IPS-NIHi7 (cell line): Measurements from ENCODE around the gene CCNA1.
A peak's percentile ranks its signal among the peaks of the same experiment; 100 is the strongest.

Experiments
- DNase-seq: peaks from one replicate; pipeline ENCODE4 v3.0.0; 2012; ENCODE audit warnings: mixed read lengths; ENCODE audit errors: extremely low spot score

The CCNA1 gene

DNA sequence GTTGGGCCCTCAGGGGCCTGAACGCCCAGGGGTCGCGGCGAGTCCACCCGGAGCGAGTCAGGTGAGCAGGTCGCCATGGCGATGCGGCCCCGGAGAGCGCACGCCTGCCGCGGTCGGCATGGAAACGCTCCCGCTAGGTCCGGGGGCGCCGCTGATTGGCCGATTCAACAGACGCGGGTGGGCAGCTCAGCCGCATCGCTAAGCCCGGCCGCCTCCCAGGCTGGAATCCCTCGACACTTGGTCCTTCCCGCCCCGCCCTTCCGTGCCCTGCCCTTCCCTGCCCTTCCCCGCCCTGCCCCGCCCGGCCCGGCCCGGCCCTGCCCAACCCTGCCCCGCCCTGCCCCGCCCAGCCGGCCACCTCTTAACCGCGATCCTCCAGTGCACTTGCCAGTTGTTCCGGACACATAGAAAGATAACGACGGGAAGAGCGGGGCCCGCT, at the start of gene CCNA1:
CCNA1 (plus strand) TSS at position 390 of the 439 bp plus-strand sequence. CDS start 562 bp downstream, outside the sequence.
- DNase-seq = peak; percentile 84

GRCh38 chr13:36385489-36385888, 46.8 kb upstream of the CCNA1 start:
- no peak for DNase-seq

DNA sequence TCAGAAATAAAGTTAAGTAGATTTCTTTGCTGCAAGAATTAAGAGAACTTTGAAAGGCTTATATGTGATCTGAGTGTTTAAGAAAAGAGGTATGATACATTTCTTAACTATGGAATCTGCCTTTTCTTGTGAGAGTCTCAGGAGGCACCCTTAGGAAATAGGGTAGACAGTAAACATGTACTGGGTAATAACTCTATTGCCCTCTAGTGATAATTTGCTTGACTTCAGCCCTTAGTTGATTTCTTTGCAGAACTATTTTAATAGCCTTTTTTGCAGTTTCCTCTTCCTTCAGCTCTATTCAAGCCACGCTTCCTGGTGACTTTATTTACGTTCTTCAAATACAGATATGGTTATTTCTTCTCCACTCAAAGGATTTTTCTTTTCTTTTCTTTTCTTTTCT, 37.0 kb upstream of the CCNA1 start:
- DNase-seq = peak; percentile 45

DNA sequence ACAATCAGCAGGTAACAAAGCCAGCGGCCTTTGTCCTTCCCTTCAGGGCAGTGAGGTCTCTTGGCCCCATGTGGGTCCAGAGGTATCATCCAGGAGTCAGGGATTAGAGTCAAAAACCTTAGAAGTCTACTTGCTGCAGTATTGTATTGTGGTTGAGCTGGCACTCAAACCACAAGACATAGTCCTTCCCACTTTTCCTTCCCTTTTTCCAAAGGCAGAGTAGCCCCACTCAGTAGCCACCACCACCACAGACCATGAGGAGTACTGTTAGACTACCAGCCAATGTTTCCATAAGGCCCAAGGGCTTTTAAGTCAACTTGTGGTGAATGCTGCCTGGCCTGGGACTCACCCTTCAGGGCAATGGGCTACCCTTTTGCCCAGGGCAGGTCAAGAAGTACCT, 27.1 kb upstream of the CCNA1 start:
- no peak for DNase-seq

- no peak for DNase-seq
These were observed 19.6 kb upstream of the CCNA1 start for GRCh38 chr13:36412736-36413135.

DNA sequence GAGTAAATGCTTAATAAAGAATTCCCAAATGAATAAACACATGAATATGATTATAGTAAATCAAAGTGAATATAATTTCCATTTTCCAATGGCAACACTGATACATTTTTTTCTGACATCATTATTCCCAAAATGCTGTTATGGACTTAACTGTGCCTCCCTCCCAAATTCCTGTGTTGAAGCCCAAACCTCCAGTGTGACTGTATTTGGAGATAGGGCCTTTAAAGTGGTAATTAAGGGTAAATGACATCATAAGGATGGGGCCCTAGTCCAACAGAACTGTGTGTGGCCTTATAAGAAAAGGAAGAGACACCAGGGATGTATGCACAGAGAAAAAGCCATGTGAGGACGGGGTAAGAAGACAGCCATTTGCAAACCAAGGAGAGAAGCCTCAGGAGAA, 19.1 kb upstream of the CCNA1 start:
- DNase-seq = no peak

DNA sequence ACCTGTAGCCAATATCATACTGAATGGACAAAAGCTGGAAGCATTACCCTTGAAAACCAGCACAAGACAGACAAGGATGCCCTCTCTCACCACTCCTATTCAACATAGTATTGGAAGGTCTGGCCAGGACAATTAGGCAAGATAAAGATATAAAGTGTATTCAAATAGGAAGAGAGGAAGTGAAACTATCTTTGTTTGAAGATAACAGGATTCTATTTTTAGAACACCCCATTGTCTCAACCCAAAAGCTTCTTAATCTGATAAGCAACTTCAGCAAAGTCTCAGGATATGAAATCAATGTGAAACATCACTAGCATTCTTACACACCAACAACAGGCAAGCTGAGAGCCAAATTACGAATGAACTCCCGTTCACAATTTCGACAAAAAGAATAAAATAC, 17.8 kb upstream of the CCNA1 start:
- no peak for DNase-seq

GRCh38 chr13:36417331-36417730, 15.0 kb upstream of the CCNA1 start:
- DNase-seq = no peak

GRCh38 chr13:36418022-36418805, 14.1 kb upstream of the CCNA1 start:
- DNase-seq = no peak

- peak; percentile 85 for DNase-seq
These were observed 11.8 kb upstream of the CCNA1 start for GRCh38 chr13:36420437-36420891.

DNA sequence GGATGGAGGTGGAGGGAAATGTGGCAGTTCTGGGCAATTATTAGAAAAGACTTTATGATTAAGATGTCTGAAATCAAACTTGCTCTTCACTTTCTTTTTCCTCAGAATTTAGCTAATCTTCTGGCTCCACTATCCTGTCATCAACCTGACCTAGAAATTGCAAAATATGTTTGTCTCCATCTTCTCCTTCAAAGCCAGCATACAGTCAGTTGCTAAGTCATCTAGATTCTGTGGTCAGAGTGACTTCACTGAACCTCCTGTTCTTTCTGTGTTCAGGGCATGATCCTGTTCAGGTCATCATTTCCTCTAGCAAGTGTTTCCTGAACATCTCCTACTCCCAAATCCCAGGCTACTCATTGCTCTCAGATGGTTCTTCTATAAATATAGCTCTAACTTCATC, 10.8 kb upstream of the CCNA1 start:
- no peak for DNase-seq

GRCh38 chr13:36428086-36428485, 4.2 kb upstream of the CCNA1 start:
- no peak for DNase-seq

- peak; percentile 43 for DNase-seq
These were observed 1.8 kb upstream of the CCNA1 start for GRCh38 chr13:36430247-36431203.

DNA sequence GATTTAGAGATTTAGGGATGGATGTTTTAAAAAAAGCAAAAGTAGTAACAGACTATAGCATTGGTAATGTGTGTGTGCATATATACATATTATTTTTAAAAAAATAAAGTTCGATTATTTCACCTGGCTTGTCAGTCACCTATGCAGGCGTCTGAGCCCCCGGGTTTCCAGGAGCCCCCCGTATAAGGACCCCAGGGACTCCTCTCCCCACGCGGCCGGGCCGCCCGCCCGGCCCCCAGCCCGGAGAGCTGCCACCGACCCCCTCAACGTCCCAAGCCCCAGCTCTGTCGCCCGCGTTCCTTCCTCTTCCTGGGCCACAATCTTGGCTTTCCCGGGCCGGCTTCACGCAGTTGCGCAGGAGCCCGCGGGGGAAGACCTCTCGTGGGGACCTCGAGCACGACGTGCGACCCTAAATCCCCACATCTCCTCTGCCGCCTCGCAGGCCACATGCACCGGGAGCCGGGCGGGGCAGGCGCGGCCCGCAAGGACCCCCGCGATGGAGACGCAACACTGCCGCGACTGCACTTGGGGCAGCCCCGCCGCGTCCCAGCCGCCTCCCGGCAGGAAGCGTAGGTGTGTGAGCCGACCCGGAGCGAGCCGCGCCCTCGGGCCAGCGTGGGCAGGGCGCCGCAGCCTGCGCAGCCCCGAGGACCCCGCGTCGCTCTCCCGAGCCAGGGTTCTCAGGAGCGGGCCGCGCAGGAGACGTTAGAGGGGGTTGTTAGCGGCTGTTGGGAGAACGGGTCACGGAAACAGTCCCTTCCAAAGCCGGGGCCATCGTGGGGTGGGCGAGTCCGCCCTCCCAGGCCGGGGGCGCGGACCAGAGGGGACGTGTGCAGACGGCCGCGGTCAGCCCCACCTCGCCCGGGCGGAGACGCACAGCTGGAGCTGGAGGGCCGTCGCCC, 840 bp upstream of the CCNA1 start:
- peak; percentile 44 for DNase-seq

- no peak for DNase-seq
These were observed 4.5 kb downstream of the CCNA1 start for GRCh38 chr13:36436811-36437210.

DNA sequence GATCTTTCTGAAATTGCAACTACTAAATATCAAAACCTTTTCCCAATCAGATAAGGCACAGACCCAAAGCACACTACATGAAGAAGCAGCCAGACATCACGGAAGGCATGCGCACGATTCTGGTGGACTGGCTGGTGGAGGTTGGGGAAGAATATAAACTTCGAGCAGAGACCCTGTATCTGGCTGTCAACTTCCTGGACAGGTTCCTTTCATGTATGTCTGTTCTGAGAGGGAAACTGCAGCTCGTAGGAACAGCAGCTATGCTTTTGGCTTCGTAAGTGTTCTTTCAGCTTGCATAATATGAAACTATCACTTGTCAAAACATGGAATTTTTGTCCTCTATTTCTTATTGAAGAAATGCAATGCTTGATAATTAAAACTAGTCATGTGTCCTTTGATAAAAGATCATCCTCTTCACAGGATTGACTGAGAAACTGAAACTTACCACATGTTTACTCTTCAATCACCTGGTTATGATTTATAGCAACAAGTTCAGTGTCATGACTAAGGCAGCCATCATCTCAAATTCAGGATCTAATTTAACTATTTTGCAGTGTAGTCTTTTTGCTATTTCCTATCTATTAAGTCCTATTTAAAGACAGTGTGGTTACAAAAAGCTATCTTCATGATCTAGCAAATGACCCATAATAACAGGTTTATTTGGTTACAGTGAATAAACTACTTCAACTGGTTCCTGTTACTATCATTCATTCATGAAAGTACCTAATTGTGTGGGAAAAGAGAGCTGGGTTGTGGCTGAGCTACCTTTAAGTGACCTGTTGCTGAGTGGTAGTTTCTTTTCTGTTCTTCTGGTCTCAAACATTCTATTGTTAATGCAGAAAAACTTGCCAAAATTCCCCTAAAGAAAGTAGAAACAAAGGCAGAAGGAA, 6.5 kb downstream of the CCNA1 start:
- no peak for DNase-seq

- DNase-seq = no peak
These were observed 13.0 kb downstream of the CCNA1 start for GRCh38 chr13:36445278-36445677.

DNA sequence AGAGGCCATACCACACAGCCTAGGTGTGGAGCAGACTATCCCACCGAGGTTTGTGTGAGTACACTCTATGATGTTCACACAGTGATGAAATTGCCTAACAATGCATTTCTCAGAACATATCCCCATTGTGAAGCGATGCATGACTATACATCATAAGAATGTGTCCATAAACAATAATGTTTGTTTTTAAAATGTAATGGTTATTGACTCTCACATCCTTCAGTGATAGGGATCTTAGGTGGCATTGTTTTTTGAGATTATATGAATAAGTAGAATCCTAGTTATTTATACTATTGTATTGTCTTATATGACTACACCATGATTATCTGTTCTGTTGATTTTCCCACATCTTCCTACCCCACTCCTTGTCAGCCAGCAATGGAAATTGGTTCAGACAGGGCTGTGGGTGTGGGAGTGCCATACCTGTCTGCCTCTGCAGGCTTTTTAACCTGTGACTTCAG, 13.6 kb downstream of the CCNA1 start:
- DNase-seq = no peak

GRCh38 chr13:36447501-36447900, 15.2 kb downstream of the CCNA1 start:
- DNase-seq = no peak

- no peak for DNase-seq
These were observed 18.2 kb downstream of the CCNA1 start for GRCh38 chr13:36450534-36450933.
